Skeletal muscle satellite cell (primary cell): ENCODE results near the gene ATP13A5.

ENCODE experiments used
- H3K27me3 ChIP-seq: 2 replicates; pipeline ENCODE4 v1.7.0; 2013; ENCODE audit warnings: low read length; ENCODE audit not compliant: control insufficient read depth, insufficient read depth
- H3K36me3 ChIP-seq: 2 replicates; pipeline ENCODE4 v1.7.0; 2013; ENCODE audit warnings: mild to moderate bottlenecking, control low read depth, low read length; ENCODE audit not compliant: insufficient read depth
- H3K4me1 ChIP-seq: 2 replicates; pipeline ENCODE4 v1.7.0; 2013; ENCODE audit warnings: low read length; ENCODE audit not compliant: control insufficient read depth, insufficient read depth
- H3K4me2 ChIP-seq: 2 replicates; pipeline ENCODE4 v1.7.0; 2013; ENCODE audit warnings: mild to moderate bottlenecking, low read length
- H3K4me3 ChIP-seq: 2 replicates; pipeline ENCODE4 v1.7.0; 2013; ENCODE audit warnings: low read length
- H3K9ac ChIP-seq: 2 replicates; pipeline ENCODE4 v1.7.0; 2013; ENCODE audit warnings: mild to moderate bottlenecking, low read depth, low read length, moderate library complexity
- H3K9me3 ChIP-seq: replicated peaks from 2 replicates; pipeline ENCODE4 v1.7.0; 2013; ENCODE audit warnings: mild to moderate bottlenecking, control low read depth, low read length

Gene ATP13A5

GRCh38 chr3:193228206-193228605, 150.3 kb downstream of the ATP13A5 start:
- no peak overlapping the region for H3K4me2 ChIP-seq
- H3K36me3 ChIP-seq = no peaks in the 10 kb centered on the region
- H3K9me3 ChIP-seq = no peaks in the 10 kb centered on the region
- H3K4me3 ChIP-seq = no peak overlapping the region
- H3K4me1 ChIP-seq = no peaks in the 10 kb centered on the region
- H3K27me3 ChIP-seq = no peaks in the 10 kb centered on the region
- no peak overlapping the region for H3K9ac ChIP-seq

- no peaks in the 10 kb centered on the region for H3K36me3 ChIP-seq
- H3K27me3 ChIP-seq = no peaks in the 10 kb centered on the region
- no peak overlapping the region for H3K9ac ChIP-seq
- no peaks in the 10 kb centered on the region for H3K4me1 ChIP-seq
- H3K4me2 ChIP-seq = no peak overlapping the region
- H3K9me3 ChIP-seq = no peaks in the 10 kb centered on the region
- no peak overlapping the region for H3K4me3 ChIP-seq
Observed at GRCh38 chr3:193225302-193226125, 153.0 kb downstream of the ATP13A5 start.
